Stimulated activated CD4-positive, alpha-beta T cell treated with anti-CD3 and anti-CD28 coated beads, Interleukin-4, amount 100 ng/mL, for 4 hours (primary cell): ENCODE measurements around the gene LSAMP.

Experiments used
- DNase-seq, 2 experiments: peaks; one replicate each; pipeline ENCODE4 v3.0.0-alpha.2; 2020

Gene LSAMP

GRCh38 chr3:116154389-116154788 is 290.9 kb downstream of the LSAMP start:
- DNase-seq = no peak

GRCh38 chr3:116153174-116153573 is 292.1 kb downstream of the LSAMP start:
- no peak for DNase-seq

GRCh38 chr3:116150655-116151167 is 294.6 kb downstream of the LSAMP start:
- no peak for DNase-seq

- no peak for DNase-seq
Observed at GRCh38 chr3:116148881-116149851, 296.1 kb downstream of the LSAMP start.

- no peak for DNase-seq
Observed at GRCh38 chr3:116145613-116146012, 299.7 kb downstream of the LSAMP start.

GRCh38 chr3:116141724-116142123 is 303.6 kb downstream of the LSAMP start:
- no peak for DNase-seq

- DNase-seq = no peak
Observed at GRCh38 chr3:116140100-116140689, 305.1 kb downstream of the LSAMP start.

- DNase-seq = no peak
Observed at GRCh38 chr3:116139641-116140040, 305.6 kb downstream of the LSAMP start.

- no peak for DNase-seq
Observed at GRCh38 chr3:116135457-116136085, 309.7 kb downstream of the LSAMP start.

- no peak for DNase-seq
Observed at GRCh38 chr3:116129187-116129946, 315.9 kb downstream of the LSAMP start.

- DNase-seq = no peak
Observed at GRCh38 chr3:116127464-116127863, 317.8 kb downstream of the LSAMP start.

GRCh38 chr3:116124166-116124565 is 321.1 kb downstream of the LSAMP start:
- no peak for DNase-seq

- DNase-seq = no peak
Observed at GRCh38 chr3:116118475-116119169, 326.7 kb downstream of the LSAMP start.

- DNase-seq = no peak
Observed at GRCh38 chr3:116114586-116114985, 330.7 kb downstream of the LSAMP start.

GRCh38 chr3:116112696-116113095 is 332.6 kb downstream of the LSAMP start:
- no peak for DNase-seq

- no peak for DNase-seq
Observed at GRCh38 chr3:116111765-116112164, 333.5 kb downstream of the LSAMP start.

- no peak for DNase-seq
Observed at GRCh38 chr3:116103868-116104530, 341.3 kb downstream of the LSAMP start.

GRCh38 chr3:116102037-116102436 is 343.2 kb downstream of the LSAMP start:
- no peak for DNase-seq

GRCh38 chr3:116097226-116097625 is 348.1 kb downstream of the LSAMP start:
- DNase-seq = no peak

- no peak for DNase-seq
Observed at GRCh38 chr3:116096631-116097030, 348.7 kb downstream of the LSAMP start.

- DNase-seq = no peak
Observed at GRCh38 chr3:116093374-116093773, 351.9 kb downstream of the LSAMP start.

- no peak for DNase-seq
Observed at GRCh38 chr3:116087426-116087825, 357.9 kb downstream of the LSAMP start.
